ENCODE data around the gene POLR3K. TPM values are rescaled to one million over a fixed set of nuclear protein-coding genes. Genes with fewer than 3 reads are reported as not detected.

The POLR3K gene
- total RNA-seq, 1 donor from 2014 or later, result 88.9 TPM

- no peaks in the 10 kb centered on the region for H3K27me3 Mint-ChIP-seq
- peaks cover 41% of the 10 kb centered on the region for H3K36me3 Mint-ChIP-seq (ENCODE audit: low read depth)
- no peak overlapping the region for H3K4me3 Mint-ChIP-seq
- intact Hi-C loops (cut with micrococcal nuclease), result no loop called here
- H3K9me3 Mint-ChIP-seq, result no peaks in the 10 kb centered on the region
- peak overlapping the region; percentile 62 for H3K27ac Mint-ChIP-seq
- DNase-seq, result no peak
- peaks cover 20% of the 10 kb centered on the region for H3K4me1 Mint-ChIP-seq
Measured at GRCh38 chr16:85865-86264, 32.5 kb upstream of the POLR3K start.

GRCh38 chr16:85407-85782 is 32.0 kb upstream of the POLR3K start:
- no peaks in the 10 kb centered on the region for H3K9me3 Mint-ChIP-seq
- H3K27ac Mint-ChIP-seq, result peak overlapping the region; percentile 92
- H3K4me1 Mint-ChIP-seq, result peaks cover 20% of the 10 kb centered on the region
- H3K27me3 Mint-ChIP-seq, result no peaks in the 10 kb centered on the region
- intact Hi-C loops (cut with micrococcal nuclease), result no loop called here
- DNase-seq, result no peak
- peaks cover 39% of the 10 kb centered on the region for H3K36me3 Mint-ChIP-seq (ENCODE audit: low read depth)
- H3K4me3 Mint-ChIP-seq, result no peak overlapping the region

- Mint-ChIP-seq H3K4me3 (peak overlapping the region; percentile 64), H3K4me1 (peaks cover 20% of the 10 kb centered on the region), H3K27ac (peak overlapping the region; percentile 92), H3K27me3 (no peaks in the 10 kb centered on the region), H3K36me3 (ENCODE audit: low read depth) (peaks cover 38% of the 10 kb centered on the region), H3K9me3 (no peaks in the 10 kb centered on the region)
- intact Hi-C loops (cut with micrococcal nuclease), result no loop called here
- peak; percentile 80 for DNase-seq
Measured at GRCh38 chr16:84718-85406, 31.5 kb upstream of the POLR3K start.

- Mint-ChIP-seq H3K4me3 (peak overlapping the region; percentile 64), H3K27me3 (no peaks in the 10 kb centered on the region), H3K27ac (peak overlapping the region; percentile 92), H3K9me3 (no peaks in the 10 kb centered on the region), H3K36me3 (ENCODE audit: low read depth) (peaks cover 43% of the 10 kb centered on the region), H3K4me1 (peaks cover 25% of the 10 kb centered on the region)
- intact Hi-C loops (cut with micrococcal nuclease), result no loop called here
- DNase-seq, result no peak
Measured at GRCh38 chr16:83781-84615, 30.6 kb upstream of the POLR3K start.

GRCh38 chr16:83060-83603 is 29.7 kb upstream of the POLR3K start:
- Mint-ChIP-seq H3K4me3 (no peak overlapping the region), H3K9me3 (no peaks in the 10 kb centered on the region), H3K4me1 (peaks cover 30% of the 10 kb centered on the region), H3K36me3 (ENCODE audit: low read depth) (peaks cover 39% of the 10 kb centered on the region), H3K27ac (peak overlapping the region; percentile 92), H3K27me3 (no peaks in the 10 kb centered on the region)
- intact Hi-C loops (cut with micrococcal nuclease), result no loop called here
- DNase-seq, result no peak

- Mint-ChIP-seq H3K36me3 (ENCODE audit: low read depth) (peaks cover 23% of the 10 kb centered on the region), H3K27ac (peak overlapping the region; percentile 85), H3K4me1 (peaks cover 35% of the 10 kb centered on the region), H3K9me3 (no peaks in the 10 kb centered on the region), H3K4me3 (peak overlapping the region; percentile 93), H3K27me3 (peaks cover 6% of the 10 kb centered on the region)
- intact Hi-C loops (cut with micrococcal nuclease), result no loop called here
- DNase-seq, result no peak
Measured at GRCh38 chr16:79151-80054, 26.0 kb upstream of the POLR3K start.

GRCh38 chr16:78444-79150 is 25.2 kb upstream of the POLR3K start:
- Mint-ChIP-seq H3K4me1 (peaks cover 28% of the 10 kb centered on the region), H3K27me3 (peaks cover 11% of the 10 kb centered on the region), H3K36me3 (ENCODE audit: low read depth) (peaks cover 18% of the 10 kb centered on the region), H3K9me3 (no peaks in the 10 kb centered on the region), H3K4me3 (peak overlapping the region; percentile 93), H3K27ac (peak overlapping the region; percentile 85)
- intact Hi-C loops (cut with micrococcal nuclease), result no loop called here
- DNase-seq, result no peak

GRCh38 chr16:77807-78443 is 24.5 kb upstream of the POLR3K start, which contains the start of gene MPG:
Gene MPG, plus strand, starts transcription at chr16:78225. Its CDS starts 85 bp downstream, at chr16:78310.
- peak within 1 kb of the TSS; percentile 93 for H3K4me3 Mint-ChIP-seq
- H3K36me3 Mint-ChIP-seq (ENCODE audit: low read depth), result peaks cover 13% of the 10 kb centered on the region
- DNase-seq, result peak; percentile 97
- intact Hi-C loops (cut with micrococcal nuclease), result no loop called here
- H3K9me3 Mint-ChIP-seq, result no peaks in the 10 kb centered on the region
- H3K27me3 Mint-ChIP-seq, result peaks cover 16% of the 10 kb centered on the region
- H3K4me1 Mint-ChIP-seq, result peaks cover 28% of the 10 kb centered on the region
- peak within 1 kb of the TSS; percentile 85 for H3K27ac Mint-ChIP-seq

- peak overlapping the region; percentile 76 for H3K27ac Mint-ChIP-seq
- peaks cover 29% of the 10 kb centered on the region for H3K4me1 Mint-ChIP-seq
- peak overlapping the region; percentile 85 for H3K4me3 Mint-ChIP-seq
- H3K27me3 Mint-ChIP-seq, result peaks cover 18% of the 10 kb centered on the region
- intact Hi-C loops (cut with micrococcal nuclease), result no loop called here
- DNase-seq, result peak; percentile 83
- peaks cover 10% of the 10 kb centered on the region for H3K36me3 Mint-ChIP-seq (ENCODE audit: low read depth)
- no peaks in the 10 kb centered on the region for H3K9me3 Mint-ChIP-seq
Measured at GRCh38 chr16:77273-77806, 23.9 kb upstream of the POLR3K start.

GRCh38 chr16:76535-77272 is 23.3 kb upstream of the POLR3K start:
- intact Hi-C loops (cut with micrococcal nuclease), result no loop called here
- Mint-ChIP-seq H3K4me1 (peaks cover 29% of the 10 kb centered on the region), H3K27me3 (peaks cover 19% of the 10 kb centered on the region), H3K9me3 (no peaks in the 10 kb centered on the region), H3K4me3 (peak overlapping the region; percentile 85), H3K27ac (peak overlapping the region; percentile 76), H3K36me3 (ENCODE audit: low read depth) (peaks cover 10% of the 10 kb centered on the region)
- peak; percentile 69 for DNase-seq

GRCh38 chr16:75580-76501 is 22.4 kb upstream of the POLR3K start:
- H3K4me3 Mint-ChIP-seq, result peak overlapping the region; percentile 85
- H3K9me3 Mint-ChIP-seq, result no peaks in the 10 kb centered on the region
- intact Hi-C loops (cut with micrococcal nuclease), result no loop called here
- H3K36me3 Mint-ChIP-seq (ENCODE audit: low read depth), result peaks cover 10% of the 10 kb centered on the region
- H3K27me3 Mint-ChIP-seq, result peaks cover 25% of the 10 kb centered on the region
- no peak for DNase-seq
- peak overlapping the region; percentile 76 for H3K27ac Mint-ChIP-seq
- H3K4me1 Mint-ChIP-seq, result peaks cover 29% of the 10 kb centered on the region

Measured in activated CD4-positive, alpha-beta T cell treated with anti-CD3 and anti-CD28 coated beads, Interleukin-2, amount 10 ng/mL, durations not matched to agents 24 days and 14 days (primary cell).